ENCODE data around the gene POLD1. TPM values are rescaled to one million over a fixed set of nuclear protein-coding genes. Genes with fewer than 3 reads are reported as not detected.

Gene POLD1
- total and polyA plus RNA-seq, 2 of the 13 experiments (the other 11 are each of a cell fraction or from before 2014, with no cell fraction given), result 17.4 to 54.0 TPM

DNA sequence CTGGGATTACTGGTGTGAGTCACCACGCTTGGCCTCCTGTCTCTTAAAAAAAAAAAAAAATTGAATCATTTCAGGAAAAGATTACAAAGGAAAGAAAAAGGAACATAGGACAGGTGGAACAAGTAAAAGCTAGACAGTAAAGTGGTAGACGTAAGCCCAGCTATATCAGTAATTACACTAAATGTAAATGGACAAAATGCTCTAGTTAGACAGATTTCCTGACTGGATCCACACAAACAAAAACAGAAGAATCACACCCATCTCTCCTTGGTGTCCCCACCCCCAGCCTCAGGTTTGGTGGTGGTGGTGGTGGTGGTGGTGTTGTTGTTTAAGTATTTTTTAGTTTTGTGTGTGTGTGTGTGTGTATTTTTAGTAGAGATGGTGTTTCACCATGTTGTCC is 28.3 kb downstream of the POLD1 start:
- intact Hi-C loops (cut with micrococcal nuclease; ENCODE audit: unreplicated experiment) (no loop called here), in situ Hi-C loops (cut with HindIII; ENCODE audit: extremely low pct_ligation_motif_present, low pct_unique_long_range_greater_than_20kb) (no loop called here)
- BruUV-seq (replicated peaks), result no TSS peak

More for the DNA sequence above, 28.3 kb downstream of the POLD1 start:
- H3K36me3 ChIP-seq (replicated peaks in 1 of 2; ENCODE audit: control insufficient read depth in 1 of 2, insufficient read depth in 2 of 2, low read length in 2 of 2), result peaks cover 7 to 20% of the 10 kb centered on the region in 2 experiments; a peak in 3 of 5 replicates
- 98% methylated on average over 2 of the region's 2 CpGs for WGBS (ENCODE audit: low lambda C conversion rate)
- no peaks in the 10 kb centered on the region for H4K20me1 ChIP-seq (ENCODE audit: insufficient read depth, low read length)
- H3K9ac ChIP-seq (ENCODE audit: insufficient read depth, low read depth, low read length), result no peak overlapping the region
- no peak for ATAC-seq
- no peaks in the 10 kb centered on the region for H3K79me2 ChIP-seq (ENCODE audit: insufficient read depth, low read length)
- H3K27ac ChIP-seq (ENCODE audit: extremely low read length, insufficient read depth, low read length), result no peak overlapping the region
- ChIA-PET CTCF (ENCODE audit: low intra/inter-chr PET ratio, low total read pairs) (interaction anchor here (1.1 kb wide), 1 partner anchor 44 kb away, joined by 3 read pairs; no protein-coding TSS in a partner anchor), POLR2A (no interaction called here)
- DNase-seq (ENCODE audit: low spot score), result no peak
- FAIRE-seq, result no peak
- H3K4me2 ChIP-seq (ENCODE audit: low read depth, low read length), result no peak overlapping the region
- H3K27me3 ChIP-seq (ENCODE audit: control insufficient read depth in 1 of 2, insufficient read depth in 2 of 2, low read length in 2 of 2), result no peaks in the 10 kb centered on the region
- no peaks in the 10 kb centered on the region for H3K9me3 ChIP-seq (ENCODE audit: low read length)
- TF ChIP-seq MEF2D (CRISPR knock-in tag; IDR thresholded peaks at IDR 0.05), result no peak
- TF ChIP-seq GPN1 (CRISPR knock-in tag; IDR thresholded peaks at IDR 0.05; ENCODE audit: borderline replicate concordance), result no peak
- no peak for TF ChIP-seq ARNT (IDR thresholded peaks at IDR 0.05)
- no peak for TF ChIP-seq ZNF207 (IDR thresholded peaks at IDR 0.05; ENCODE audit: borderline replicate concordance)
- no peak for TF ChIP-seq ZNF839 (CRISPR knock-in tag; IDR thresholded peaks at IDR 0.05; ENCODE audit: borderline replicate concordance)
- TF ChIP-seq, protein P1, sequence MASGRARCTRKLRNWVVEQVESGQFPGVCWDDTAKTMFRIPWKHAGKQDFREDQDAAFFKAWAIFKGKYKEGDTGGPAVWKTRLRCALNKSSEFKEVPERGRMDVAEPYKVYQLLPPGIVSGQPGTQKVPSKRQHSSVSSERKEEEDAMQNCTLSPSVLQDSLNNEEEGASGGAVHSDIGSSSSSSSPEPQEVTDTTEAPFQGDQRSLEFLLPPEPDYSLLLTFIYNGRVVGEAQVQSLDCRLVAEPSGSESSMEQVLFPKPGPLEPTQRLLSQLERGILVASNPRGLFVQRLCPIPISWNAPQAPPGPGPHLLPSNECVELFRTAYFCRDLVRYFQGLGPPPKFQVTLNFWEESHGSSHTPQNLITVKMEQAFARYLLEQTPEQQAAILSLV (CRISPR knock-in tag; IDR thresholded peaks at IDR 0.05; ENCODE audit: borderline replicate concordance), result no peak
- no peak for TF ChIP-seq ZFP90 (CRISPR knock-in tag; IDR thresholded peaks at IDR 0.05; ENCODE audit: borderline replicate concordance)
- no peak for TF ChIP-seq PREB (CRISPR knock-in tag; IDR thresholded peaks at IDR 0.05)
- no peak for TF ChIP-seq CHD2 (IDR thresholded peaks at IDR 0.05; ENCODE audit: low read depth, low read length)
- TF ChIP-seq ZNF747 (CRISPR knock-in tag; IDR thresholded peaks at IDR 0.05; ENCODE audit: borderline replicate concordance), result no peak
- TF ChIP-seq ZNF619 (CRISPR knock-in tag; IDR thresholded peaks at IDR 0.05), result no peak
- TF ChIP-seq, protein P2, sequence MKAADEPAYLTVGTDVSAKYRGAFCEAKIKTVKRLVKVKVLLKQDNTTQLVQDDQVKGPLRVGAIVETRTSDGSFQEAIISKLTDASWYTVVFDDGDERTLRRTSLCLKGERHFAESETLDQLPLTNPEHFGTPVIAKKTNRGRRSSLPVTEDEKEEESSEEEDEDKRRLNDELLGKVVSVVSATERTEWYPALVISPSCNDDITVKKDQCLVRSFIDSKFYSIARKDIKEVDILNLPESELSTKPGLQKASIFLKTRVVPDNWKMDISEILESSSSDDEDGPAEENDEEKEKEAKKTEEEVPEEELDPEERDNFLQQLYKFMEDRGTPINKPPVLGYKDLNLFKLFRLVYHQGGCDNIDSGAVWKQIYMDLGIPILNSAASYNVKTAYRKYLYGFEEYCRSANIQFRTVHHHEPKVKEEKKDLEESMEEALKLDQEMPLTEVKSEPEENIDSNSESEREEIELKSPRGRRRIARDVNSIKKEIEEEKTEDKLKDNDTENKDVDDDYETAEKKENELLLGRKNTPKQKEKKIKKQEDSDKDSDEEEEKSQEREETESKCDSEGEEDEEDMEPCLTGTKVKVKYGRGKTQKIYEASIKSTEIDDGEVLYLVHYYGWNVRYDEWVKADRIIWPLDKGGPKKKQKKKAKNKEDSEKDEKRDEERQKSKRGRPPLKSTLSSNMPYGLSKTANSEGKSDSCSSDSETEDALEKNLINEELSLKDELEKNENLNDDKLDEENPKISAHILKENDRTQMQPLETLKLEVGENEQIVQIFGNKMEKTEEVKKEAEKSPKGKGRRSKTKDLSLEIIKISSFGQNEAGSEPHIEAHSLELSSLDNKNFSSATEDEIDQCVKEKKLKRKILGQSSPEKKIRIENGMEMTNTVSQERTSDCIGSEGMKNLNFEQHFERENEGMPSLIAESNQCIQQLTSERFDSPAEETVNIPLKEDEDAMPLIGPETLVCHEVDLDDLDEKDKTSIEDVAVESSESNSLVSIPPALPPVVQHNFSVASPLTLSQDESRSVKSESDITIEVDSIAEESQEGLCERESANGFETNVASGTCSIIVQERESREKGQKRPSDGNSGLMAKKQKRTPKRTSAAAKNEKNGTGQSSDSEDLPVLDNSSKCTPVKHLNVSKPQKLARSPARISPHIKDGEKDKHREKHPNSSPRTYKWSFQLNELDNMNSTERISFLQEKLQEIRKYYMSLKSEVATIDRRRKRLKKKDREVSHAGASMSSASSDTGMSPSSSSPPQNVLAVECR (CRISPR knock-in tag; IDR thresholded peaks at IDR 0.05; ENCODE audit: borderline replicate concordance), result no peak
- TF ChIP-seq FOSL1 (CRISPR knock-in tag; IDR thresholded peaks at IDR 0.05; ENCODE audit: borderline replicate concordance), result no peak
- no peak for TF ChIP-seq JUND (CRISPR knock-in tag; IDR thresholded peaks at IDR 0.05)
- TF ChIP-seq PRMT3 (CRISPR knock-in tag; IDR thresholded peaks at IDR 0.05; ENCODE audit: borderline replicate concordance, low read depth), result no peak
- no peak for TF ChIP-seq ZNF550 (CRISPR knock-in tag; IDR thresholded peaks at IDR 0.05; ENCODE audit: borderline replicate concordance)
- TF ChIP-seq NR2F1 (CRISPR knock-in tag; IDR thresholded peaks at IDR 0.05), result no peak
- no peak for TF ChIP-seq NFE2L1 (CRISPR knock-in tag; IDR thresholded peaks at IDR 0.05; ENCODE audit: borderline replicate concordance)
- H3K4me1 ChIP-seq (ENCODE audit: insufficient read depth, low read length), result peaks cover 14% of the 10 kb centered on the region
- H2AFZ ChIP-seq (ENCODE audit: low read length), result no peak overlapping the region
- no peak overlapping the region for H3K4me3 ChIP-seq (replicated peaks in 1 of 3; ENCODE audit: insufficient read depth in 1 of 3, low read depth in 2 of 3, low read length in 3 of 3)

Data from HepG2 (cell line).